Caco-2 (cell line): ENCODE results near the gene COL8A2. TPM values are rescaled to one million over a fixed set of nuclear protein-coding genes. Genes with fewer than 3 reads are reported as not detected.

ENCODE experiments used
- BruUV-seq: library from RNA; stranded (reverse); fragments of 400-500 nt; replicated peaks from 2 replicates; lab custom pipeline; 2021; lab: Mats Ljungman, UMichigan
- CTCF ChIA-PET: fragments of 300-600 bp; sonication (Branson Sonifier 250); formaldehyde crosslinking; loops from one replicate; lab custom pipeline; 2022; ENCODE audit warnings: antibody characterized with exemption; lab: Charles Lee
- POLR2A ChIA-PET: fragments of 300-600 bp; sonication (Branson Sonifier 250); formaldehyde crosslinking; loops from one replicate; lab custom pipeline; 2022; ENCODE audit warnings: antibody characterized with exemption; lab: Charles Lee
- DNase-seq, 2 experiments: peaks; one replicate each; pipeline versions ENCODE4 v3.0.0 to v3.0.0-alpha.2; 2020 to 2022
- H3K27me3 ChIP-seq: replicated peaks from 2 replicates; pipeline ENCODE4 v1.6.0; 2011; ENCODE audit warnings: low read length; ENCODE audit not compliant: control insufficient read depth, insufficient read depth
- H3K36me3 ChIP-seq: 2 replicates; pipeline ENCODE4 v1.5.1; 2011; ENCODE audit warnings: low read length; ENCODE audit not compliant: control insufficient read depth, insufficient read depth
- H3K4me1 ChIP-seq: fragments of 250-450 bp; sonication (Bioruptor Pico); 2 replicates; pipeline ENCODE4 v1.5.1; 2020; ENCODE audit warnings: mild to moderate bottlenecking
- H3K4me3 ChIP-seq: 2 replicates; pipeline ENCODE4 v1.5.1; 2011; ENCODE audit warnings: low read depth, mild to moderate bottlenecking, control low read depth, low read length
- H3K9me3 ChIP-seq: fragments of 250-450 bp; sonication (Bioruptor Pico); 2 replicates; pipeline ENCODE4 v1.5.1; 2020; ENCODE audit warnings: mild to moderate bottlenecking, moderate library complexity
- H3K27ac Mint-ChIP-seq: one replicate; pipeline ENCODE4 v1.8.0; 2022; ENCODE audit warnings: mixed read lengths; ENCODE audit not compliant: unreplicated experiment
- H3K27me3 Mint-ChIP-seq: one replicate; pipeline ENCODE4 v1.8.0; 2022; ENCODE audit warnings: mixed read lengths; ENCODE audit not compliant: insufficient read depth, unreplicated experiment
- H3K36me3 Mint-ChIP-seq: one replicate; pipeline ENCODE4 v1.8.0; 2022; ENCODE audit warnings: mild to moderate bottlenecking, mixed read lengths; ENCODE audit not compliant: insufficient read depth, unreplicated experiment
- H3K4me1 Mint-ChIP-seq: one replicate; pipeline ENCODE4 v1.8.0; 2022; ENCODE audit warnings: low read depth, mixed read lengths; ENCODE audit not compliant: unreplicated experiment
- H3K4me3 Mint-ChIP-seq: one replicate; pipeline ENCODE4 v1.8.0; 2022; ENCODE audit warnings: mild to moderate bottlenecking, moderate library complexity, mixed read lengths; ENCODE audit not compliant: unreplicated experiment
- H3K9me3 Mint-ChIP-seq: one replicate; pipeline ENCODE4 v1.8.0; 2022; ENCODE audit warnings: mixed read lengths; ENCODE audit not compliant: unreplicated experiment
- intact Hi-C: fragments of 100-400 bp; cut with micrococcal nuclease; formaldehyde crosslinking; loops from one replicate; pipeline ENCODE4 v1.10.0; 2022; ENCODE audit not compliant: unreplicated experiment
- total RNA-seq: library from RNA; stranded (reverse); gene quantifications from 2 replicates; pipeline ENCODE4 v1.2.3, GENCODE V29; 2022
- TF ChIP-seq, protein P1 (sequence below), 2 experiments: fragments of 200-600 bp in 1 of 2; IDR thresholded peaks; 1 replicate in 1 of 2; 2 replicates in 1 of 2; pipeline versions ENCODE4 v1.5.1 to v1.8.0; 2011 to 2022; ENCODE audit warnings: antibody characterized with exemption in 1 of 2, control low read depth in 1 of 2, inconsistent platforms in 1 of 2, low read depth in 1 of 2, low read length in 1 of 2, mild to moderate bottlenecking in 1 of 2, moderate library complexity in 1 of 2; ENCODE audit not compliant: insufficient read depth in 1 of 2, severe bottlenecking in 1 of 2, unreplicated experiment in 1 of 2

Gene COL8A2
- total RNA-seq, 1 experiment from 2014 or later = 0.18 TPM

DNA sequence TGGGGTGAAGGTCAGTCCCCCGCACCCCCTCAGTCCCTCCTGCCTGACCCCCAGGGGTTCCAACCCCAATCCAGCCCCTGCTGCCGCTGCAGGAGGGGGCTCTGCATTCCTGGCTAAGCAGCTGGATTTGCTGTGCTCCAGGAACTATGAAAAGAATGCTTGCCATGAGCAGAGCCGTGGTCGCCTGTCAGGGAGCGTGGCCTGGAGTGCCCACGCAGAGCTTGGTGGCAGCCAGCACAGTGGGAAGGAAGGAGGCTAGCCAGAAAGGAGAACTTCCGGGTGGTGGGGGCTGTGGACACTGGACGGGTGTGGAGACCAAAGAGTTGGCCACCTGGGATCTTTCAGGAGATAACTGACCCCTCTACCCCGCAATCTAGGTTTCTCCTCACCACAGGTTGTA, 5.6 kb downstream of the COL8A2 start:
- CTCF ChIA-PET = no interaction called here
- no peak for DNase-seq
- no peak overlapping the region for H3K4me3 Mint-ChIP-seq
- no peaks in the 10 kb centered on the region for H3K36me3 Mint-ChIP-seq
- intact Hi-C loops = no loop called here
- H3K4me1 ChIP-seq = no peaks in the 10 kb centered on the region
- H3K36me3 ChIP-seq = no peaks in the 10 kb centered on the region
- no peak overlapping the region for H3K4me3 ChIP-seq
- H3K27me3 ChIP-seq = no peaks in the 10 kb centered on the region
- peaks cover 3% of the 10 kb centered on the region for H3K27me3 Mint-ChIP-seq
- no peak overlapping the region for H3K27ac Mint-ChIP-seq
- no peaks in the 10 kb centered on the region for H3K4me1 Mint-ChIP-seq
- TF ChIP-seq, protein P1, sequence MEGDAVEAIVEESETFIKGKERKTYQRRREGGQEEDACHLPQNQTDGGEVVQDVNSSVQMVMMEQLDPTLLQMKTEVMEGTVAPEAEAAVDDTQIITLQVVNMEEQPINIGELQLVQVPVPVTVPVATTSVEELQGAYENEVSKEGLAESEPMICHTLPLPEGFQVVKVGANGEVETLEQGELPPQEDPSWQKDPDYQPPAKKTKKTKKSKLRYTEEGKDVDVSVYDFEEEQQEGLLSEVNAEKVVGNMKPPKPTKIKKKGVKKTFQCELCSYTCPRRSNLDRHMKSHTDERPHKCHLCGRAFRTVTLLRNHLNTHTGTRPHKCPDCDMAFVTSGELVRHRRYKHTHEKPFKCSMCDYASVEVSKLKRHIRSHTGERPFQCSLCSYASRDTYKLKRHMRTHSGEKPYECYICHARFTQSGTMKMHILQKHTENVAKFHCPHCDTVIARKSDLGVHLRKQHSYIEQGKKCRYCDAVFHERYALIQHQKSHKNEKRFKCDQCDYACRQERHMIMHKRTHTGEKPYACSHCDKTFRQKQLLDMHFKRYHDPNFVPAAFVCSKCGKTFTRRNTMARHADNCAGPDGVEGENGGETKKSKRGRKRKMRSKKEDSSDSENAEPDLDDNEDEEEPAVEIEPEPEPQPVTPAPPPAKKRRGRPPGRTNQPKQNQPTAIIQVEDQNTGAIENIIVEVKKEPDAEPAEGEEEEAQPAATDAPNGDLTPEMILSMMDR (IDR thresholded peaks at IDR 0.05; ENCODE audit: insufficient read depth in 1 of 2, low read depth in 1 of 2, low read length in 1 of 2, severe bottlenecking in 1 of 2, unreplicated experiment in 1 of 2) = no peak
- H3K9me3 Mint-ChIP-seq = no peaks in the 10 kb centered on the region
- H3K9me3 ChIP-seq = no peaks in the 10 kb centered on the region
- BruUV-seq = no TSS peak
- POLR2A ChIA-PET = no interaction called here

DNA sequence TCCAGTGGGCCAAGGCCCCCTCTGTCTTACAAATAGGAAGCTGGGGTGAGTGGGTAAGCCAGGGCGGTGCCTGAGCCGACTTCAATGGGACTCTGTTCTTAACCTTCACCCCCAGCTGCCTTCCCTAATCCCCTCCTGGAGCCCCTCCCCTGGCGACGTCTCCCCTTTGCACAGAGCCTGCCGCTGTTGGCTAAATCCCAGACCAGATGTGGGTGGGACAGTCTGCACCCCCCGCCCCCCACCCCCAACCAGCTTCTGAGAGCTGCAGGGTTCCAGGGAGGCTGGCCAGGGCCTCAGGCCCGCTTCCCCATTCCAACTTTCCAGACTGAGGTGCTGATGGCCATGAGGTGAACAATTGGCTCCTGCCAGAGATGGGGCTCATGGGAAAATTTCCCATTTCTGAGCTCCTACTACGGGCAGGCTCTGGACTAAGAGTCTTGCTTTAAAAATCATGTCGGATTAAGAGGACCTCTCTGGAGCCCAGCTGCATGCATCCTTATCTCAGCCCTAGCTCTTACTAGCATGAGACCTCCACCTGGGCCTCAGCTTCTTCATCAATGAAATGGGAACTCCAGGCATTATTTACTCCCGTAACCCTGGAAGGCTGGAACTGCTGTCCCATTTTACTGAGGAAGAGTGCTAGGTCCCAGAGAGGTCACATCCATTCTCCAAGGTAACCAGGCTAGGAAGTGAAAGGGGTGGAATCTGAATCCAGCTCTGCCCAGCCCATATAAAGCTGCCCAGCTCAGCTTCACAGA, 6.4 kb downstream of the COL8A2 start:
- no peaks in the 10 kb centered on the region for H3K4me1 Mint-ChIP-seq
- no TSS peak for BruUV-seq
- POLR2A ChIA-PET = no interaction called here

DNA sequence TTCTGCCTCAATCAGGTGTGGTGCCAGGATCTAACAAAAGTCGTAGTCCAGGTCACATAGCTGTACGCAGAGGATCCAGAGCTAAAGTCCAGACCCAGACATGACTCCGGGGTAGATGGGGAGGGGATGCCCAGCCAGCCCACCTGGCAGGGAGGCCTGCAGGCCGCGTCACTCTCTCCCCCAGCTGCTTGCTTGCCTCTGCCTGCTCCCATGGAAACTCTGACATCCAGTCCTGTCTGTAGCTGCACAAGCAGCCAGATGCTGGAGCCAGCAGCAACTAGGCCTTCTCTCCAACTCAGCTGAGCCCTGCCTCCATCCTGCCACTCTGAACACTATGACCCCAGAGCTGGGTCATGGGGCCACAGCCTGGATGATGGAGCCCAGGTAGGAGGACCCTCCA, 8.1 kb downstream of the COL8A2 start:
- intact Hi-C loops = no loop called here
- no peaks in the 10 kb centered on the region for H3K4me1 ChIP-seq
- no peak overlapping the region for H3K4me3 ChIP-seq
- ChIA-PET CTCF (no interaction called here), POLR2A (no interaction called here)
- no TSS peak for BruUV-seq
- no peaks in the 10 kb centered on the region for H3K36me3 Mint-ChIP-seq
- no peak overlapping the region for H3K27ac Mint-ChIP-seq
- H3K36me3 ChIP-seq = no peaks in the 10 kb centered on the region
- no peaks in the 10 kb centered on the region for H3K27me3 ChIP-seq
- TF ChIP-seq, protein P1 (IDR thresholded peaks at IDR 0.05; ENCODE audit: insufficient read depth in 1 of 2, low read depth in 1 of 2, low read length in 1 of 2, severe bottlenecking in 1 of 2, unreplicated experiment in 1 of 2) = no peak
- no peak for DNase-seq
- no peak overlapping the region for H3K4me3 Mint-ChIP-seq
- H3K9me3 ChIP-seq = no peaks in the 10 kb centered on the region
- H3K4me1 Mint-ChIP-seq = no peaks in the 10 kb centered on the region
- no peaks in the 10 kb centered on the region for H3K9me3 Mint-ChIP-seq
- no peaks in the 10 kb centered on the region for H3K27me3 Mint-ChIP-seq

More for the DNA sequence above, 6.4 kb downstream of the COL8A2 start:
- H3K9me3 ChIP-seq = no peaks in the 10 kb centered on the region
- H3K36me3 Mint-ChIP-seq = no peaks in the 10 kb centered on the region
- H3K4me3 ChIP-seq = no peak overlapping the region
- H3K27me3 ChIP-seq = no peaks in the 10 kb centered on the region
- no peaks in the 10 kb centered on the region for H3K36me3 ChIP-seq
- H3K27ac Mint-ChIP-seq = no peak overlapping the region
- no peak overlapping the region for H3K4me3 Mint-ChIP-seq
- no peaks in the 10 kb centered on the region for H3K4me1 ChIP-seq
- no peak for DNase-seq
- CTCF ChIA-PET = no interaction called here
- intact Hi-C loops = no loop called here
- TF ChIP-seq, protein P1 (IDR thresholded peaks at IDR 0.05; ENCODE audit: insufficient read depth in 1 of 2, low read depth in 1 of 2, low read length in 1 of 2, severe bottlenecking in 1 of 2, unreplicated experiment in 1 of 2) = no peak
- H3K27me3 Mint-ChIP-seq = peaks cover 3% of the 10 kb centered on the region
- H3K9me3 Mint-ChIP-seq = no peaks in the 10 kb centered on the region
